LNCaP clone FGC (cell line): ENCODE results near the gene REEP6.

Experiments used
- DNase-seq: peaks from one replicate; pipeline ENCODE4 v3.0.0-alpha.2; 2011; ENCODE audit warnings: low read depth
- H3K4me3 ChIP-seq: 2 replicates; pipeline ENCODE4 v1.5.1; 2011; ENCODE audit warnings: mild to moderate bottlenecking, low read depth, low read length, control low read depth
- CTCF ChIP-seq: IDR thresholded peaks from 2 replicates; pipeline ENCODE4 v1.5.1; 2012; ENCODE audit warnings: mild to moderate bottlenecking; ENCODE audit not compliant: control insufficient read depth, insufficient read depth; ENCODE audit errors: extremely low read depth

REEP6 gene

GRCh38 chr19:1522838-1523237 is 31.9 kb downstream of the REEP6 start:
- H3K4me3 ChIP-seq, result no peak overlapping the region
- no peak for DNase-seq
- no peak for TF ChIP-seq CTCF

- no peak within 1 kb of the TSS for H3K4me3 ChIP-seq
- no peak for DNase-seq
- TF ChIP-seq CTCF, result no peak
Measured at GRCh38 chr19:1523412-1524286, 32.7 kb downstream of the REEP6 start, which contains the start of gene PLK5. Gene PLK5 (plus strand): TSS chr19:1524077. CDS start chr19:1526997, 2,920 bp downstream.

- no peak for TF ChIP-seq CTCF
- DNase-seq, result no peak
- H3K4me3 ChIP-seq, result no peak overlapping the region
Measured at GRCh38 chr19:1524287-1524971, 33.4 kb downstream of the REEP6 start.

- DNase-seq, result no peak
- no peak for TF ChIP-seq CTCF
- no peak overlapping the region for H3K4me3 ChIP-seq
Measured at GRCh38 chr19:1524972-1525325, 34.0 kb downstream of the REEP6 start.

GRCh38 chr19:1525343-1525742 is 34.4 kb downstream of the REEP6 start:
- no peak for TF ChIP-seq CTCF
- no peak for DNase-seq
- H3K4me3 ChIP-seq, result no peak overlapping the region

GRCh38 chr19:1526066-1526778 is 35.2 kb downstream of the REEP6 start:
- TF ChIP-seq CTCF, result no peak
- DNase-seq, result no peak
- H3K4me3 ChIP-seq, result no peak overlapping the region
